Hepatic stellate cell (primary cell): ENCODE measurements around the gene CARTPT.

Experiments used
- DNase-seq: peaks from one replicate; pipeline ENCODE4 v3.0.0; 2011; ENCODE audit warnings: low spot score

Gene CARTPT

GRCh38 chr5:71719063-71719964 lies at the start of gene CARTPT:
Gene CARTPT (plus strand): TSS chr5:71719275. CDS start chr5:71719294, 19 bp downstream.
- DNase-seq, result no peak

DNA sequence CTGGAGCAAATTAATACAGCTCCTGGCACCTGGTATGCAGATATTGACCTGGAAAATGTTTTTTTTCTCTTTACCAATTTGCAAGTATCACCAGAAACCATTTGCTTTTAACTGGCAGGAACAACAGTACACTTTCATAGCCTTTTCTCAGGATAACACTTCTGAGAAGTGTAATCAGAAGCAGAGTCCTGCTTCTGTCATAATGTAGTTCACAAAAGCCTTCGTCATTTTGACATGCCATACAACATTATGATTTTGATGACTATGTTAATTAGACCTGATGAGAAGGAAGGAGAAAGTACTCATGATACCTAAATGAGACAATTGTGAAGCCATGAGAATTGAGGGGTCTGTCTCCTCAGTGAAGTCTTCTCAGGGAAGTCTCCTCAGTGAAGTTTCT lies 41.1 kb upstream of the CARTPT start:
- DNase-seq, result no peak

DNA sequence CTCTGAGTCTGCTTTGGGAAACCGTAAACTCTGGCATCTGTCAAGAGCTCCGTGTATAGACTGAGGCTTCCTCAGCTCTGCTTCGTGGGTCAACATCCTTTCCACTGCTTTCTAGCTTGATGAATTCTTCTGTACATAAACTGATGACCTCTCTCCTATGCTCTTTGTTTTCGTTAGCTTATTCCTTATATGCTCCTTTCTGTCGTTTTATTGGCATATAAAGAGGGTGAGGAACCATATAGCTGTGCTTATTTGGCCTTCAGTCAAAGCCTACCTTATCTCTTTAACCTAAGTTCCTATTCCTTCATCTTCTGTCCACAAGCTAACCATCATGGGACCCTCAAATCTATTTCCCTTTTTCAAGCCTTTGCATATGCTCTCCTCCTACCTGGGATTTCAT lies 39.4 kb upstream of the CARTPT start:
- DNase-seq, result no peak

DNA sequence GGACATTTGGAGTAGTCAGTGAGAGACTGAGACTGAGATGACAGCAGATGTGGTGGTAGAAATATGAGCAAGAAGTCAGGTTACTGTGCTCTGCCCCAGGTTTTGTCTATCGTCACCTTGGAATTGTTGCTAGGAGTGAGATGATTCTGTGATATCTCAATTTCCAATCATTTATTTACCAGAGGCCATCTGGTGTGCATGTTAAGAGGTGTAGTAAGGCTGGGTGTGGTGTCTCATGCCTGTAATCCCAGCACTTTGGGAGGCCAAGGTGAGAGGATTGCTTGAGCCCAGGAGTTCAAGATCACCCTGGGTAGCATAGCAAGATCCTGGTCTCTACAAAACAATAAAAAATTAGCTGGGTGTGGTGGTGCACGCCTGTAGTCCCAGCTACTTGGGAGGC lies 38.6 kb upstream of the CARTPT start:
- no peak for DNase-seq

DNA sequence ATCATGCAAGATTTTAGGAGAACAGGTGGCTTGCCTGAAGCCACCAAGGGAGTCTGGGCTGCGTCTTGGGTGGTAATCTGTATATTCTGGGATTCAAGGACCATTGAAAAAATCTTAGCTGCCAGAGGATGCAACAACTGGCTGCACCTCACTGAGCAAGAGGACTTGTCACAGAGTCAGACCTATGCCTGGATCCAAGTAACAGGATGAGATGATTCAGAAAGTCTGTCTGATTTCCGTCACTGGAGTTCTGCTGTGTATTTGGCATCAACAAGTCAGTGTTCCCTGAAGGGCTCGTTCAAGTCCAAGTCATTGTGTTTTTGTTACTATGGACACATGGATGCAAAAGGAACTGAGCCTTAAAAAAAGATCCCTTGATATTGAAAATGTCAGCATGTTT lies 37.8 kb upstream of the CARTPT start:
- DNase-seq, result no peak

DNA sequence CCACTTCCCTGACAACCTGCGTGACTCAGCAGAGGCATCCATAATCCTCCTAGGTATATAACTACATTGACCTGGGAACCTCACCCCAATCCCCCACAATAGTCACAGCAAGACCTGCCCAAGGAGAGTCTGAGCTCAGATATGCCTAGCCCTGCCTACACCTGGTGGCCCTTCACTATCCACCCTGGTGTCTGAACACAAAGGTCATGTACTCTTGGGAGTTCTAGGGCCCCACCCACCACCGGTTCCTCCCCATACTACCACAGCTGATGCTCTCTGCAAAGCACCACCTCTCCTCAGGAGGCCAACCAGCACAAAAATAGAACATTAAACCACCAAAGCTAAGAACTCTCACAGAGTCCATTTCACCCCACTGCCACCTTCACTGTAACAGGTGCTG lies 34.8 kb upstream of the CARTPT start:
- no peak for DNase-seq

DNA sequence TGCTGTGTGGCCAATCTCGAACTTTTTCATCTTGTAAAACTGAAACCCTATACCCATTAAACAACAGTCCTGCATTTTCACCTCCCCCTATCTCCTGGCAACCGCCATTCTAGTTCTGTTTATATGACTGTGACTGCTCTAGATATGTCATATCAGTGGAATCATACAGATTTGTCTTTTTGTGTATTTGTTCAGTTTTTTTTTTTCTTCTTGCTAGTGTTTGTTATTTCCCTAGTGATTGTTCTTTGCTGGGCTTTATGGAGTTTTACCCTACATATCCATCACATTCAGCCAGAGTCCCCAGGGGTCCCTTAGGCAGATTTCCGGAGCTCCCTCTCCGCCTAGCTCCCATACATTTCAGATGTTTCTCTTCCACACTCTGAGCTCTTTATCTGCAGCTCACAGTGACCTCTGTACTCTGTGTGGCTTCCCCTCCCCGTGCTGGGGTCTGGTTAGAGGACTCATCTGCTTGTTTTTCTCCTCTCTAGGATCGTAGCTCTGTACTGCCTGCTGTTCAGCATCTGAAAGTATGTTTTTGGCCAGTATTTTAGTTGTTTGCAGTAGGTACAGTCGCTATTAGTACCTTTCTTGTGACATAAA lies 25.1 kb upstream of the CARTPT start:
- no peak for DNase-seq

GRCh38 chr5:71695071-71695470 lies 24.0 kb upstream of the CARTPT start:
- no peak for DNase-seq

- no peak for DNase-seq
Observed at GRCh38 chr5:71695595-71695994, 23.5 kb upstream of the CARTPT start.

DNA sequence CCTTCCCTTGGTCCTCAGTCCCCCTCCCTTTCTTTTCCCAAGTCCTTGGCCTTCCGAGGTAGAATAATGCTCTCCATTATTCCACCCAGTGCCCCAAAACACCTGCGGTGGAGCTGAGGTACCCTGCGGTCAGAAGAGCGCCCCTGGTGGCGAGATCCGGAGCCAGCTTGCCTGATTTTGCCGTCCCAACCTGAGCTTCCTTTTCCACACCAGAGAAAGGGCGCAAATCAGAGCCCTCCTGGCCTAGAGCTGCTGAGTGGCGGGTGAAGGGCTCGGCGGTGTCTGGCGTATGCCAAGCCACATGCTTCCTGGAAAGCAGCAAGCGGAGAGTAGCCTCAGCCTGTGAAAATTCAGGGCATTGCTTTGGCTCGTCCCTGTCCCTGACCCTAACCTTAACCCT lies 21.1 kb upstream of the CARTPT start:
- no peak for DNase-seq

DNA sequence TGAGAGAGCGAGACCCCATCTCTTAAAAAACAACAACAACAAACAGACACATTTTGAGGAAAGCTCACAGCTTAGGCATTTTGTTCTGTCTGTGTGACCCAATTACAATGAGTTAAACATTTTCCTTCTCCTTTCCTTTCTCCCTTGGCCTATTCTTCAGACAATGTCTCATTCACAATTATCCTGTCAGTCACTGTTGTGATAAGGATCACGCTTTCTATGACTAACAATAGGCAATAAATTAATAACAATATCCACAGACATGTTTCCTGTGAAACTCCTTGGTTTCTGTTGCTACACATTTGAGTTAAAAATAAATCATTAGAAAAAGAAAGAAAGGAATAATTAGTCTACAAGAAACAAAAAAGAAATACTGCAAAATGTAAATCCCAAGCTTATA lies 19.8 kb upstream of the CARTPT start:
- no peak for DNase-seq

DNA sequence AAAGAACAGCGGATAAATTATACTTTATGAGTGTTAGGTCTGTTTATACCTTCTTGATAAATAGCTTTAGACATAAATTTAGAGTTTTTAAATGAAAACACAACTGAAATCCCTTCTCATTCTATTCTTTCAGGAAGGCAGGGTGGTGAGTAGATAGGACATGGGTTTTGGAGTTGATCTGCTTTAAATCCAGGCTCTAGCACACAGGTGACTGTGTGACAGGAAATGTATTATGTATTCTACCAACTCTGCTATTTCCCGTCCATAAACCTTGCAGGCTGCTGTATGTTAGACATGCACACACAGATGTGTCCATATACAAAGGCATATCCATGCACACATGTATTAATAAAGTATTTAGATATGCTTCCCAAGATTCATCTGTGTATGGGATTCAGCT lies 19.3 kb upstream of the CARTPT start:
- no peak for DNase-seq

DNA sequence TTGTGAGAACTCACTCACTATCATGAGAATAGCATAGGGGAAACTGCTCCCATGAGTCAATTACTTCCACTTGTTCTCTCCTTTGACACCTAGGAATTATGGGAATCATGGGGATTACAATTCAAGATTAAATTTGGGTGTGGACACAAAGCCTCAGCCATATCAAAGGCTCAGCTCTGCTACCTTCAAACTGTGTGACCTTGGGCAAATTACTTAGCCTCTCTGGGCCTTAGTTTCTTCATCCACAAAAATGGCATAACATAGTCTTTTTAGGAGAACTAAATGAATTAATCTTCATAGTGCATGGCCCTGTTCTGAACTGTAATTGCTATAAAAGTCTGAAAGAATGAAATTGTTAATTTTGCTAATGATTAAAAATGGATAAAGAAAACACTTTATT lies 18.3 kb upstream of the CARTPT start:
- no peak for DNase-seq

DNA sequence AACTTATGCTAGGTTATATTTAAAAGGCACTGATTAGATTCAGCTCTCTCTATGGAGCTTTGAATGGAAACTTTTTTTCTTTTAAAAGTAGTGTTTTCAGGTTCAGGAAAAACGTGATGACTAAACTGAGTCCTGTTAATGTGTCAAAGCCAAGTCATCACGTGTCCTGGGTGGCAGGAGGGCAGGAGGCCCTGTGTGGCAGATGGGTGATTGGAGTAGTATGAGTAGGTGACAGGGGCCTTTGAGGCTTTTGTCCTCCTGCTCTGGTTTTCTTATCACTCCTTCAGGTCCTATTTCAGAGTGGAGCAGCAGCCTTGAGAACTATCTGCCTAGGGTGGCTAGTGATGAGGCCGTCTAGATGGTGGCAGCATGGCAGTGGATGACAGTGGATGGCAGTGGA lies 17.7 kb upstream of the CARTPT start:
- no peak for DNase-seq

- no peak for DNase-seq
Observed at GRCh38 chr5:71703941-71704340, 15.1 kb upstream of the CARTPT start.

DNA sequence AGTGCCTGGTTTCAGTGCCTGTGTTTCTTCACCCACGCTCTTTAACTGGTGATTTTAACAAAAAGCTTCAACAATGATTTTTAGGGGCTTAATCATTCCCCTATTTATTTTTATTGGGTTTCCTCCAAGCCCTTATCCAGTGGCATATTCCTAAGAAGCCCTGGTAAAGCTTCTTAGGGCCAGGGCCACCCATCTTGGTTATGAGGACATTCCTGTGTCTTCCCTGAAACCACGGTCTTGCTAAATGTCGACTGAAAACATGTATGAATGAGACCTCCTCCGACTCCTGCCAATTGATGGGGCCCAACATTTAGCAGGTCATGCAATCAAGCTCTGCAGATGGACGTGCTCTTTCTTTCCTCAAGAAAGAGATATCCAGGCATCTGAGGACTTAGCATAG lies 13.7 kb upstream of the CARTPT start:
- peak; percentile 11 for DNase-seq

DNA sequence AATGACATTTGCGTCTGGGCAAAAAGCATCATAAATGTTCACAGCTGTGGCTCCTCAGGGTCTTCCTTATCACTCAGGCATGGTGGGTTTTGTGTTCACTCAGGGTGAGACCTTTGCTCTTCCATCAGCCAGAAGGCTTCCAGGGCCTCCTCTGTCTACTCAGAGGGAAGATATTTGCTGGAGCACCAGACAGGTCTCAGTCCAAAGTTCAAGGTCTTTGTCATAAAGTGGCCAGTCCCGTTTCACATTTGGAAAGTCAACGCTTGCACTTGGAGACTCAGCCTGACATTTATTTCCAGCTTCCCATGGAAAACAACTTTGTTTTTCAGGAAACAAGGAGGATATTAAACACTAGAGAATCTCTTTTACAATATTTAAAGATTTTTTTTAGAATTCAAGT lies 12.2 kb upstream of the CARTPT start:
- no peak for DNase-seq

DNA sequence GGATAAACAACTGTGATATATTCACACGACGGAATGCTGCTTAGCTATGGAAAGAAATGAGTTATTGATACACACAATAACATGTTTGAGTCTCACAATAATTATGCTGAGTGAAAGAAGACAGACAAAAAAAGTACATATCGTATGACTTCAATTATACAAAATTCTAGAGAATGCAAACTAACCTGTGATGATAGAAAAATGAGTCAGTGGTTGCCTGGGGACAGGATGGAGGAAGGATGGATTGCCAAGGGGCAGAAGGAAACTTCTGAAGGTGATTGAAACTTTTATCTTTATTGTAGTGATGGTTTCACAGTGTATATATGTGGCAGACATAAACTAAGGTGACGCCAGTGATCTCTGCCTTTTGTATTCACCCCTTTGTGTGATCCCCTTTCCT lies 7.5 kb upstream of the CARTPT start:
- DNase-seq, result no peak

DNA sequence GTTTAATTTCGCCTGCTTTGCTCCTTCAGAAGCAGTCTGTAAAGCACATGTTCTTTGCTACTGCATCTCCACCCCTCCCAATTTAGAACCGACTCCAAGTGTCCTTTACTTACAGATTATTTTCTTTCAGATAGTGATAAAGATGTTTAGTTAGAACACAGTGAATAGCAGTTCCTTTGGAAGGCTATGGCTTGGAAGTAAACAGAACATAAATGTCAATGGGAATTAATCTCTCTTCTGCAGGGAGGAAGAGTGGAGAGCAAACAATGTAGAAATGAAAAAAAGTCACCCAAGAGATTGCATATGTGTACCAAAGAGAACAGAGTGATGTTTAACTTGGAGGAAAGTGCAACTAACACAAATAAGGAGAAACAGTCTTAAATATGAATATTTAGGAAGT lies 4.2 kb upstream of the CARTPT start:
- no peak for DNase-seq

DNA sequence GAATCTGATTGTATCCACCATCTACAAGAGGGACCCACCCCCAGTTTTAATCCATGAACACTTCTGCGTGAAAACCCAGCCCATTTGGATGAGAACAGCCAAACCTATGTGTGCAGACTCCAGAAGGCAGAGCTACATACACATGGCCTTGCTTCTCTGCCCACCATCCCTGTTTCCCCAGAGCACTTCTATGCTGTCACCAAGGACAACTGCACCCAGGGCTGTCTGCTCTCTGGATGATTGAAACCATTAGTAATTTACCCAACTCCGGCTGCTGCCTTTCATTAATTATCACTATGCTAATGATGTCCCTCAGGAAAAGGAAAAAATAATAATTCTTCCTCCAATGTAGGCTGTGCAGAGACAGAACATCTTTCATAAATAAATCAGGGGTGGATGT lies 8.9 kb downstream of the CARTPT start:
- no peak for DNase-seq

DNA sequence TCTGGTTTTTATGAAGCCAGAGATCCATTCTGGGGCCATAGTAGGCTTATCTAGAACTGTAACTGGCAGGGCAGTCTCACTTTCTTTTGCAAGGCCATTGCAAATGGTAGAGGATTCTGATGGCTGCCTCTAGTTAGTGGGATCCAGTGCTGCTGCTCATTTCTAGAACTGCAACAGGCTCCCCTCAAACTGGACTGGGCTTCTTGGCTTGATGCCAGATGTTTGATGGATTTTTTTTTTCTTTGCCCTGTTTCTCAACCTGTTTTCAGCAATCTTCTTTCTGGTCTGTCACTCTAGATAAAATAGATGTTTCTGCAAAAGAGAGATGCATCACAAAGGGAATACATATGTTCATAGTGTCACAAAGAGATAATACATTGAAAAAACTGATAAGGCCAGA lies 11.9 kb downstream of the CARTPT start:
- no peak for DNase-seq

- DNase-seq, result no peak
Observed at GRCh38 chr5:71732011-71732410, 12.9 kb downstream of the CARTPT start.

DNA sequence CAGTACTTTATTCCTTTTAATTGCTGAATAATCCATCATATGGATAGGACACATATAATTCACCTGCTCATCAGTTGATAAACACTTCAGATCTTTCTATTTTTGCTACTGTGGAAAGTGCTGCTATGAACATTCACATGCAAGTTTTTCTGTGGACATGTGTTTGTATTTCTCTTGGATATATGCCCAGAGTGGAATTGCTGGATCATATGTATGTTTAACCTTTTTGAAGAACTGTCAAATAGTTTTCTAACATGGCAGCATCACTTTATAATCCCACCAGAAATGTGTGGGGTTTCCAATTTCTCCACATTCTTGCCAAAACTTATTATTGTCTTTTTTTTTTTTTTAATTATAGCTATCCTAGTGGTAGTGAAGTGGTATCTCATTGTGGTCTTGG lies 15.1 kb downstream of the CARTPT start:
- no peak for DNase-seq
